H9 (cell line): ENCODE measurements around the gene KAT6B. TPM values are rescaled to one million over a fixed set of nuclear protein-coding genes. Genes with fewer than 3 reads are reported as not detected.

Experiments
- DNase-seq: peaks from one replicate; pipeline ENCODE4 v3.0.0-alpha.2; 2017
- H2AFZ ChIP-seq: one replicate; pipeline ENCODE4 v1.6.1; 2013; ENCODE audit warnings: mild to moderate bottlenecking, low read length, control low read depth, moderate library complexity
- H2AK5ac ChIP-seq: 2 replicates; pipeline ENCODE4 v1.6.1; 2013; ENCODE audit warnings: low read length, control low read depth, mixed read lengths; ENCODE audit not compliant: insufficient read length
- H2BK120ac ChIP-seq: one replicate; pipeline ENCODE4 v1.6.1; 2013; ENCODE audit warnings: low read depth, mild to moderate bottlenecking, low read length, control low read depth, inconsistent platforms; ENCODE audit not compliant: poor library complexity, severe bottlenecking
- H2BK12ac ChIP-seq: 2 replicates; pipeline ENCODE4 v1.6.1; 2013; ENCODE audit warnings: low read length, control low read depth, mixed read lengths, low read depth; ENCODE audit not compliant: insufficient read length
- H2BK15ac ChIP-seq: 2 replicates; pipeline ENCODE4 v1.6.1; 2013; ENCODE audit warnings: low read depth, low read length, control low read depth
- H2BK20ac ChIP-seq: one replicate; pipeline ENCODE4 v1.6.1; 2013; ENCODE audit warnings: low read depth, mild to moderate bottlenecking, low read length, control low read depth, inconsistent platforms; ENCODE audit not compliant: poor library complexity, severe bottlenecking
- H2BK5ac ChIP-seq: 2 replicates; pipeline ENCODE4 v1.6.1; 2013; ENCODE audit warnings: low read length, control low read depth, mixed read lengths; ENCODE audit not compliant: insufficient read length
- H3K14ac ChIP-seq: 2 replicates; pipeline ENCODE4 v1.6.1; 2013; ENCODE audit warnings: low read length, control low read depth; ENCODE audit not compliant: insufficient read depth
- H3K18ac ChIP-seq: 2 replicates; pipeline ENCODE4 v1.6.1; 2013; ENCODE audit warnings: low read depth, mild to moderate bottlenecking, mixed read lengths, low read length, control low read depth; ENCODE audit not compliant: insufficient read length
- H3K23ac ChIP-seq: 2 replicates; pipeline ENCODE4 v1.6.1; 2013; ENCODE audit warnings: low read length, control low read depth, mixed read lengths, low read depth; ENCODE audit not compliant: insufficient read length
- H3K23me2 ChIP-seq: 2 replicates; pipeline ENCODE4 v1.6.1; 2013; ENCODE audit warnings: low read depth, mild to moderate bottlenecking, mixed read lengths, low read length, control low read depth; ENCODE audit not compliant: insufficient read length, poor library complexity, severe bottlenecking
- H3K27ac ChIP-seq: 2 replicates; pipeline ENCODE4 v1.5.1; 2013; ENCODE audit warnings: low read length, control low read depth, mixed read lengths, low read depth; ENCODE audit not compliant: insufficient read length
- H3K27me3 ChIP-seq: 2 replicates; pipeline ENCODE4 v1.6.1; 2013; ENCODE audit warnings: low read length, control low read depth, inconsistent platforms; ENCODE audit not compliant: insufficient read depth
- H3K4ac ChIP-seq: 2 replicates; pipeline ENCODE4 v1.6.1; 2013; ENCODE audit warnings: low read depth, mild to moderate bottlenecking, control low read depth, inconsistent platforms, low read length, moderate library complexity
- H3K4me1 ChIP-seq: 2 replicates; pipeline ENCODE4 v1.6.1; 2013; ENCODE audit warnings: low read length, control low read depth, inconsistent platforms; ENCODE audit not compliant: insufficient read depth
- H3K4me2 ChIP-seq: 2 replicates; pipeline ENCODE4 v1.6.1; 2013; ENCODE audit warnings: low read length, control low read depth, mixed read lengths; ENCODE audit not compliant: insufficient read length, insufficient read depth
- H3K56ac ChIP-seq: 2 replicates; pipeline ENCODE4 v1.6.1; 2013; ENCODE audit warnings: low read depth, mild to moderate bottlenecking, mixed read lengths, low read length, control low read depth; ENCODE audit not compliant: insufficient read length
- H3K79me1 ChIP-seq: 2 replicates; pipeline ENCODE4 v1.6.1; 2013; ENCODE audit warnings: low read depth, mild to moderate bottlenecking, moderate library complexity, low read length, control low read depth, inconsistent platforms; ENCODE audit not compliant: insufficient read depth, poor library complexity, severe bottlenecking
- H3K79me2 ChIP-seq: 2 replicates; pipeline ENCODE4 v1.6.1; 2013; ENCODE audit warnings: low read length, control low read depth, inconsistent platforms; ENCODE audit not compliant: insufficient read depth
- H3K9ac ChIP-seq: 2 replicates; pipeline ENCODE4 v1.6.1; 2013; ENCODE audit warnings: low read length, control low read depth, mixed read lengths; ENCODE audit not compliant: insufficient read length; ENCODE audit errors: extremely low read depth
- H3K9me3 ChIP-seq: one replicate; pipeline ENCODE4 v1.6.1; 2013; ENCODE audit warnings: low read depth, low read length, inconsistent platforms; ENCODE audit not compliant: control insufficient read depth
- H3T11ph ChIP-seq: one replicate; pipeline ENCODE4 v1.6.1; 2013; ENCODE audit warnings: mild to moderate bottlenecking, low read length, control low read depth, inconsistent platforms
- H4K20me1 ChIP-seq: one replicate; pipeline ENCODE4 v1.6.1; 2013; ENCODE audit not compliant: control insufficient read depth, insufficient read length, insufficient read depth
- H4K5ac ChIP-seq: 2 replicates; pipeline ENCODE4 v1.6.1; 2013; ENCODE audit warnings: low read depth, mild to moderate bottlenecking, mixed read lengths, low read length, control low read depth; ENCODE audit not compliant: insufficient read length
- H4K8ac ChIP-seq: replicated peaks from 2 replicates; pipeline ENCODE4 v1.6.1; 2013; ENCODE audit warnings: low read length, control low read depth, mixed read lengths, low read depth; ENCODE audit not compliant: insufficient read length
- H4K91ac ChIP-seq: 2 replicates; pipeline ENCODE4 v1.6.1; 2013; ENCODE audit warnings: low read depth, mild to moderate bottlenecking, moderate library complexity, mixed read lengths, low read length, control low read depth; ENCODE audit not compliant: insufficient read length
- H3K27ac Mint-ChIP-seq, 3 experiments: 2 replicates in 2 of 3; 3 replicates in 1 of 3; pipeline ENCODE4 v1.8.0; 2020 to 2021; ENCODE audit warnings: mixed read lengths in 3 of 3, mild to moderate bottlenecking in 1 of 3, moderate library complexity in 1 of 3
- H3K27me3 Mint-ChIP-seq: 2 replicates; pipeline ENCODE4 v1.8.0; 2021; ENCODE audit warnings: low read depth, mild to moderate bottlenecking, moderate library complexity, mixed read lengths
- H3K36me3 Mint-ChIP-seq, 3 experiments: 2 replicates in 2 of 3; 3 replicates in 1 of 3; pipeline ENCODE4 v1.8.0; 2020 to 2021; ENCODE audit warnings: low read depth in 3 of 3, mixed read lengths in 3 of 3; ENCODE audit not compliant: insufficient read depth in 1 of 3
- H3K4me1 Mint-ChIP-seq, 2 experiments: 2 replicates each; pipeline ENCODE4 v1.8.0; 2020; ENCODE audit warnings: mixed read lengths in 2 of 2
- H3K4me3 Mint-ChIP-seq, 2 experiments: 2 replicates in 1 of 2; 3 replicates in 1 of 2; pipeline ENCODE4 v1.8.0; 2020 to 2021; ENCODE audit warnings: mild to moderate bottlenecking in 2 of 2, mixed read lengths in 2 of 2, moderate library complexity in 1 of 2
- H3K9me3 Mint-ChIP-seq, 2 experiments: 2 replicates in 1 of 2; 3 replicates in 1 of 2; pipeline ENCODE4 v1.8.0; 2020; ENCODE audit warnings: mild to moderate bottlenecking in 2 of 2, mixed read lengths in 2 of 2, moderate library complexity in 1 of 2
- CTCF ChIP-seq: fragments of 200-600 bp; sonication (generic); conservative IDR thresholded peaks from 3 replicates; pipeline ENCODE4 v1.8.0; 2021; ENCODE audit warnings: antibody characterized with exemption, mild to moderate bottlenecking
- WGBS: extraction: QIAGEN DNeasy Blood & Tissue Kit; methylation state at CpG from one replicate; pipeline ENCODE4 v1.1.7; 2013; ENCODE audit warnings: missing lambda C conversion rate, low lambda C conversion rate, mixed read lengths; ENCODE audit not compliant: insufficient read length; ENCODE audit errors: extremely low coverage; 5-methylcytosine and 5-hydroxymethylcytosine counted together
- total RNA-seq: library from RNA; stranded (reverse); gene quantifications from 2 replicates; pipeline ENCODE4 v1.2.1, GENCODE V29; 2021

The KAT6B gene
- total RNA-seq, 1 experiment from 2014 or later = 34.2 TPM

- Histone ChIP-seq H2BK120ac (no peak overlapping the region), H3K4me2 (no peak overlapping the region), H2AK5ac (no peak overlapping the region), H3K4me1 (no peaks in the 10 kb centered on the region), H2BK15ac (no peak overlapping the region), H3K79me1 (no peaks in the 10 kb centered on the region), H2BK5ac (no peak overlapping the region), H3T11ph (no peak overlapping the region), H3K9me3 (no peaks in the 10 kb centered on the region), H4K20me1 (no peaks in the 10 kb centered on the region), H2AFZ (no peak overlapping the region), H3K79me2 (no peaks in the 10 kb centered on the region), H3K27me3 (no peaks in the 10 kb centered on the region), H4K91ac (no peak overlapping the region), H3K9ac (no peak overlapping the region), H3K27ac (no peak overlapping the region), H3K4ac (no peak overlapping the region), H4K5ac (no peak overlapping the region), H2BK20ac (no peak overlapping the region), H3K14ac (no peak overlapping the region), H3K18ac (no peak overlapping the region), H3K23ac (no peak overlapping the region), H3K23me2 (no peaks in the 10 kb centered on the region), H2BK12ac (no peak overlapping the region), H3K56ac (no peak overlapping the region), H4K8ac (no peak overlapping the region)
- Mint-ChIP-seq H3K4me1 (peaks cover 0 to 12% of the 10 kb centered on the region in 2 experiments; a peak in 3 of 4 replicates), H3K9me3 (no peaks in the 10 kb centered on the region), H3K27ac (no peak overlapping the region; a peak in 1 of 7 replicates), H3K27me3 (no peaks in the 10 kb centered on the region), H3K36me3 (no peaks in the 10 kb centered on the region; a peak in 1 of 7 replicates), H3K4me3 (no peak overlapping the region)
- WGBS = no CpG with 5 or more reads among the region's 9 CpGs
- no peak for DNase-seq
- TF ChIP-seq CTCF = no peak
Measured at GRCh38 chr10:74957285-74957961, 131.0 kb downstream of the KAT6B start.
